Activated CD4-positive, CD25-positive, alpha-beta regulatory T cell treated with anti-CD3 and anti-CD28 coated beads, Interleukin-2, amount 50 U/mL, for 24 hours (primary cell): ENCODE data around the gene GSTM1.
"Not testable (repeated sequence)": the region's sequence is repeated elsewhere in the genome, so short reads cannot be mapped to it uniquely, and the experiment has no call there.

Experiments used
- ATAC-seq, 2 donors: fragments of 150-1000 bp; cut with Tn5 transposase; one replicate each; pipeline ENCODE4 v1.10.0; 2021; ENCODE audit warnings: mild to moderate bottlenecking in 1 of 2, moderate library complexity in 1 of 2

Gene GSTM1

DNA sequence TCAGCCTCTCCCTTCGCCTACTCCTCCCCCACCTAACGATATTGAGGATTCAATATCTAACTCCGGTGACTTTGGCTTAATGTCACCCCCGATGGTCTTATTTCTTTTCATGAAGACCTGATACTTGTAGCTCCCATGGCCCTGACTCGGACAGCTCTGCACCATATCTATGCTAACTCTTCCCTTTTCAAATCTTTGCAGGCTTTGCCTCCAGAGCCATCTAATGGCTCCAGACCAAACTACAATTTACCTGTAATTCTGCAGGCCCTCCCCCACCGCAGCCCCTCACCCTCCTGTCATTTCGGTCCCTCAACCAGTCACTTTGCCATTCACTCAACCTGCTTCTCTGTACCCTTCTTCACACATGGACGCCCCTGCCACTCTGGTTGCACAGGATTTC lies 16.6 kb downstream of the GSTM1 start:
- no peak for ATAC-seq

DNA sequence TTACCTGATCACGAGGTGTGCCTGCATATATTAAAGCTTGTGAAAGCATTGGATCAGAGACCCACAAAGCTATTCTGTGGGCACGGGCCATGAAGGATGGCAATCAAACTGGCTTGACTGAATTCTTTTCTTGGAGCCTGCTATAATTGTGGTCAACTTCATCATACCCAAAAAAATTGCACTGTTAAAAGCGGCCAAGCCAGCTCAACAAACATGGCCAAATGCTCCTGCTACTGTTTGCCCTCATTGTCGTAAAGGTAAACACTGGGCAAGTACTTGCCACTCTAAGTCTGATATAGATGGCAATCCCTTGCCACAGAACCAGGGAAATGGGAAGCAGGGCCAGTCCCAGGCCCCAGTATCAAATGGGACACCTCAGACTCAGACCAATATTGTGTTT lies 17.8 kb downstream of the GSTM1 start:
- ATAC-seq, result no peak

- ATAC-seq, result not testable (repeated sequence)
These were observed 21.3 kb downstream of the GSTM1 start for GRCh38 chr1:109708949-109709348.

DNA sequence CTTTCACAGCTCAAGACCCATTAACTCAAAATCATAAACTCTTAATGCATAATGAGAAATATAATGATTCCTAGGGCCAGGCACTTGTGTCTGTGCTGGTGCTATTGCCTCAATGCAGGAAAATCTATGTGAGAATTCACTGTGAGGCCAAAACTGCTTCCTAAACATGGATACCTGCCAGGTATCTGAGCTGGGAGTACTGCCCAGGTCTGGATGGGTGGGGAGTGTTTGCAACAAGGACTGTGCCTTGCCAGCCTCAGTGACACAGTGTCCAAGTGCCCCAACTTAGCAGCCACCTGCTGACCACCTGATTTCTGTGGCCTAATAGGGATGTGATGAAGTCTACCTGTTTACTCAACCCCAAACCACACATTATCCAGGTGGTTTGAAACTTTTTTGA lies 22.2 kb downstream of the GSTM1 start:
- not testable (repeated sequence) for ATAC-seq

DNA sequence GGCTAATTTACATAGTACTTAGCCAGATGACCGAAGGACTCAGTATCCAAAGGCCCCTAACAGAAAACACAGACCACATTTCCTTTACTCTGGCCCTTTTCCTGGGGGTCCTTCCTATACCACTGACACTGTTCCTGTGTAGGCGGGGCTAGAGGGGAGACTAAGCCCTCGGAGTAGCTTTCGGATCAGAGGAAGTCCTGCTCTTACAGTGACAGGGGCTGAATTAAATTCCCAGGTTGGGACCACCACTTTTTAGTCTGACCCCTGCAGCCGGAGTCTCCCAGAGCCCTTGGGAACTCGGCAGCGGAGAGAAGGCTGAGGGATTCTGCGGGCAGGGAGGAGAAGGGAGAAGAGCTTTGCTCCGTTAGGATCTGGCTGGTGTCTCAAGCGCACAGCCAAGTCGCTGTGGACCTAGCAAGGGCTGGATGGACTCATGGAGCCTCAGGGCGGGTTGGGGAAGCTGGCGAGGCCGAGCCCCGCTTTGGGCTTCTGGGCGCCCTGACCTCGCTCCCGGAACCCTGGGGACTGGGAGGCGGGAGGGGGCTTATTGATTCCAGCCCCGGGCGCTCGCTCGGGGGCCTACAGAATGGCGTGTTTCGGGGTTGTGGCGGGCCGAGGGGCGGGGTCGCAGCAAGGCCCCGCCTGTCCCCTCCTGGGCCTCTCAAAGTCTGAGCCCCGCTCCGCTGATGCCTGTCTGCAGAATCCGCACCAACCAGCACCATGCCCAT lies 24.1 kb downstream of the GSTM1 start, which contains the start of gene GSTM5:
TSS of gene GSTM5 (plus strand) at position 659 of the 728 bp plus-strand sequence. CDS start at position 721, 62 bp downstream.
- ATAC-seq, result not testable (repeated sequence)

- ATAC-seq, result no peak
These were observed 24.8 kb downstream of the GSTM1 start for GRCh38 chr1:109712321-109712864.

DNA sequence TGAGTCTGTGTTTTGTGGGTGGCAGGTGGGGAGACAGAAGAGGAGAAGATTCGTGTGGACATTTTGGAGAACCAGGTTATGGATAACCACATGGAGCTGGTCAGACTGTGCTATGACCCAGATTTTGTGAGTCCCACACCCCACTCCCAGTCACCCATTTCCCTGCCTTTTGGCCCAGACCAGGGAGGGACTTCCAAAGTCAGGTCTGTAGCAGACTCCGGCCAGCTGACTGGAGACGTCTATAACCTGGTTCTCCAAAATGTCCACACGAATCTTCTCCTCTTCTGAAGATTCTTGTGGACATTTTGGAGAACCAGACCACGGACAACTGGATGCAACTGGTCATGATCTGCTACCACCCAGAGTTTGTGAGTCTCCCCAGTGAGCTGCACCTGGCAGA lies 26.0 kb downstream of the GSTM1 start:
- ATAC-seq, result no peak

GRCh38 chr1:109714661-109715372 lies 27.2 kb downstream of the GSTM1 start:
- ATAC-seq, result no peak

GRCh38 chr1:109716121-109716520 lies 28.5 kb downstream of the GSTM1 start:
- ATAC-seq, result no peak

- no peak for ATAC-seq
These were observed 29.0 kb downstream of the GSTM1 start for GRCh38 chr1:109716570-109717090.

GRCh38 chr1:109717729-109718128 lies 30.1 kb downstream of the GSTM1 start:
- no peak for ATAC-seq

DNA sequence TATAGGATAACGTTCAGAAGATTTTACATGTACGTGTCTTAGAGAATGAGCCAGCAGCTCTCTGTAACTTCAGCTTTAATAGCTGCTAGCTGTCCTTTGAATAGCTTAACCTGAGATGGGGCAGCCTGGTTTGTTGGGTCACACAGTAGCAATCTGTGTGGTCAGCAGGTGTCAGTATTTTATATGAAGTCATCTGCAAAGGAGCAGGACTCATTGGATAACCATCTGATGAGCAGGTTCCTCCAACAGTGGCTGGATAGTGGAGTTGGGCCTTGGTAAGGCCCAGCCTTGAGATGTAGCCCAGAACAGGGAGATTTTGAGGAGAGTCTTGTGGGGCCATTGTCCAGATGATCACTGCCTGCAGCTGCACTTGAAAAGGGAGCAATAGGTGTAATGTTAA lies 30.9 kb downstream of the GSTM1 start:
- no peak for ATAC-seq

- ATAC-seq, result peak; percentile 63 to 79
These were observed 31.8 kb downstream of the GSTM1 start for GRCh38 chr1:109719337-109719837.

DNA sequence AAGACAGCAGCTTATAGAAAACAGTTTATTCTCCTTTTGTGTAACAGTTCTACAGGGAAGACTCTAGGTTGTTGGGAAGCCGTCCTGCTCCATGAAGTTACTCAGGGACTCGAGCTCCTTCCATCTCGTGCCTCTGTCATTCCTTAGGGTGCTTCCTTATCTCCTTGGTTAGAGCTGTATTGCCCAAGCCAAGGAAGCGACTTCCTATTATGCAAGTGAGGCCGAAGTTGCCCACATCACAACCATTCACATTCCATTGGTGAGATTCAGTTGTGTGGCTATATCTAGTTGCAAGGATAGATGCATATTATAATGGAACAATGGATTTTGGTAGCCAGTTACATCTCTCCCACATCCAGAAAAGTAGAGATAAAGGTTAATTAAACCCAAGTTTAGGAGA lies 33.4 kb downstream of the GSTM1 start:
- no peak for ATAC-seq

DNA sequence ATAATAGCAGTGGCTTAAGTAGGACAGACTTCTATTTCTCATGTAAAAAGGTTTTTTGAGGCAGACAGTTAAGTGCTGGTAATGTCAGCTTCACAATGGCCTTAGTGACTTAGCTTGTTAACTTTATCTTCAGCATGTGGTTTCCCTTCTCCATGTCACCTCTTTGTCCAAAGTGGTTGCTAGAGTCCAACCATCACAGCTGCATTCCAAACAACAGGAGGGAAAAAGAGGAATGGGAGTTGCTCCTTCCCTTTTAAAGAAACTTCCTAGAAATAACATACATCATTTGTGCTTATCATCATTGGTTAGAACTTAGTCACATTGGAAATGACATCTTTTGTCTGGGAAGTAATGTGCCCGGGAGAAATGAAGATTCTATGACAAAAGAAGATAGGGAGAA lies 34.4 kb downstream of the GSTM1 start:
- ATAC-seq, result no peak

GRCh38 chr1:109722908-109723691 lies 35.5 kb downstream of the GSTM1 start:
- ATAC-seq, result no peak

DNA sequence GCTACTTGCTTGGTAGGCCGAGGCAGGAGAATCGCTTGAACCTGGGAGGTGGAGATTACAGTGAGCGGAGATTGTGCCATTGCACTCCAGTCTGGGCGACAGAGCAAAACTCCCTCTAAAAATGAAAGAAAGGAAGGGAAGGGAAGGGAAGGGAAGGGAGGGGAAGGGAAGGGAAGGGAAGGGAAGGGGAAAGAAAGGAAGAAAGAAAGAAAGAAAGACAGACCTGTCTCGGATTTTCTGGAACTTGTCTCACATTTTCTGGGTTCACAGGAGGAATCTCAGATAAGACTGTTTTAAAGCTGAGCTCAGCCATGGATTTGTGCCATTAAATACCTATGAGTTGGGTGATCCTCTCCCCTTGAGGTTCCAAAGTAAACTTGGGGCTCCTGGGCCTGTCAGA lies 37.3 kb downstream of the GSTM1 start:
- ATAC-seq, result no peak

DNA sequence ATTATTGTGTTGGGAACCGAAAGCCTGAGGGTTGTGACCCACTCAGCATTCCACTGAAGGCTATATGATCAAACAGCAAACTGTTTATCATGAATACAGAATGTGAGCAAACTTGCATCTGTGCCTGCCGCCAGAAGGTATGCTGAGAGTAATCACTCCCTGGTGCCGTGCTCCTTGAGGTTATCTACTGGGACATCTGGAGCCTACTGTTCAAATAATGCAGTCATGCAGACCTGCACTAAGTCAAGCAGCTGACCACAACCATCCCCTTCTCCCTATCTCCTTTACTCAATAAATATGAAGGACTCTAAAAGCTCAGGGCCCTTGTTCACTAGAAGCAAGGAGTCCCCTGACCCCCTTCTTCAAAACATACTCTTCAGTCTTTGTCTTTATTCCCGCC lies 37.9 kb downstream of the GSTM1 start:
- no peak for ATAC-seq

DNA sequence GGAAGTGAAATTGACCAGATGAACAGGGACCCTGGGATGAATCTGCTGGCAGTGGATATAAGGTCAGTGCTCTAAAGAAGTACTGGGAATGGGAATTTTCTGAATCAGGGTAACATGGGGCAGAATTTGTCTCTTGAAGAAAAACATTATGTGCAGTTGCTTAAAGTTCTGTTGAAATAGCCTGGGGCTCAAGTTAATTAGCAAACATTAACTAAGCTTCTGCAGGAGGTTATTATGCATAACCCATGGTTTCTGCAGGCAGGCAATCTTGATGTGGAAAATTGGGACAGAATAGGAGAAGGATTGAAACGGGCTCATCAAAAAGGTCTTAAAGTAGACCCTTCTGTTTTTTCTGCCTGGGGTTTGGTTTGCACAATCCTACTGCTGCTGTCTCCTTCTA lies 38.4 kb downstream of the GSTM1 start:
- ATAC-seq, result no peak

GRCh38 chr1:109726728-109727373 lies 39.2 kb downstream of the GSTM1 start:
- no peak for ATAC-seq

- ATAC-seq, result no peak
These were observed 41.3 kb downstream of the GSTM1 start for GRCh38 chr1:109728870-109729269.

GRCh38 chr1:109730666-109731065 lies 43.0 kb downstream of the GSTM1 start:
- no peak for ATAC-seq
